CD14-positive monocyte (primary cell): ENCODE results near the gene PAFAH1B1. TPM values are rescaled to one million over a fixed set of nuclear protein-coding genes. Genes with fewer than 3 reads are reported as not detected.
A peak's percentile ranks its signal among the peaks of the same experiment; 100 is the strongest.

Source experiments
- DNase-seq, 3 donors: peaks; one replicate each; pipeline ENCODE4 v3.0.0-alpha.2; 2011 to 2022
- H2AFZ ChIP-seq: 2 replicates; pipeline ENCODE4 v1.6.0; 2012; ENCODE audit warnings: mild to moderate bottlenecking, low read depth, low read length, inconsistent platforms; ENCODE audit not compliant: insufficient read depth, poor library complexity, severe bottlenecking
- H3K27ac ChIP-seq, 2 donors: 1 replicate in 1 of 2; 2 replicates in 1 of 2; pipeline ENCODE4 v1.5.1; 2012 to 2013; ENCODE audit warnings: low read length in 2 of 2, control low read depth in 1 of 2, inconsistent platforms in 1 of 2, low read depth in 1 of 2, mild to moderate bottlenecking in 1 of 2
- H3K27me3 ChIP-seq, 2 donors: one replicate each; pipeline versions ENCODE4 v1.6.0 to v1.6.1; 2011 to 2013; ENCODE audit warnings: low read length in 2 of 2; ENCODE audit not compliant: control insufficient read depth in 2 of 2, insufficient read depth in 2 of 2
- H3K36me3 ChIP-seq, 2 donors: replicated peaks in 1 of 2; 1 replicate in 1 of 2; 2 replicates in 1 of 2; pipeline versions ENCODE4 v1.5.1 to v1.6.1; 2012 to 2013; ENCODE audit warnings: low read length in 2 of 2, control low read depth in 1 of 2, inconsistent platforms in 1 of 2, mild to moderate bottlenecking in 1 of 2; ENCODE audit not compliant: insufficient read depth in 2 of 2, control insufficient read depth in 1 of 2
- H3K4me1 ChIP-seq, 2 donors: 1 replicate in 1 of 2; 2 replicates in 1 of 2; pipeline versions ENCODE4 v1.5.1 to v1.6.1; 2012 to 2013; ENCODE audit warnings: low read length in 2 of 2, control low read depth in 1 of 2, inconsistent platforms in 1 of 2, mild to moderate bottlenecking in 1 of 2, moderate library complexity in 1 of 2; ENCODE audit not compliant: insufficient read depth in 2 of 2, control insufficient read depth in 1 of 2
- H3K4me2 ChIP-seq: replicated peaks from 2 replicates; pipeline ENCODE3; 2012; ENCODE audit warnings: low read length, moderate library complexity, mild to moderate bottlenecking; ENCODE audit not compliant: poor library complexity, severe bottlenecking; ENCODE audit errors: extremely low read depth
- H3K4me3 ChIP-seq, 3 experiments: fragments of 200-600 bp in 1 of 3; sonication (generic) in 1 of 3; replicated peaks in 1 of 3; 1 replicate in 2 of 3; 2 replicates in 1 of 3; pipeline ENCODE4 v1.5.1; 2011 to 2013; ENCODE audit warnings: low read length in 3 of 3, mild to moderate bottlenecking in 3 of 3, control low read depth in 2 of 3, low read depth in 2 of 3, inconsistent platforms in 1 of 3, moderate library complexity in 1 of 3
- H3K79me2 ChIP-seq: 2 replicates; pipeline ENCODE4 v1.6.0; 2012; ENCODE audit warnings: mild to moderate bottlenecking, control low read depth, inconsistent platforms, low read length, moderate library complexity; ENCODE audit not compliant: insufficient read depth
- H3K9ac ChIP-seq: 2 replicates; pipeline ENCODE4 v1.6.0; 2017; ENCODE audit warnings: low read length, mild to moderate bottlenecking; ENCODE audit not compliant: insufficient read depth, poor library complexity, severe bottlenecking
- H3K9me3 ChIP-seq, 2 donors: replicated peaks in 1 of 2; 1 replicate in 1 of 2; 2 replicates in 1 of 2; pipeline versions ENCODE4 v1.5.1 to v1.6.1; 2012 to 2013; ENCODE audit warnings: low read length in 2 of 2, control low read depth in 1 of 2; ENCODE audit not compliant: control insufficient read depth in 1 of 2, insufficient read depth in 1 of 2
- H4K20me1 ChIP-seq: 2 replicates; pipeline ENCODE4 v1.6.0; 2012; ENCODE audit warnings: mild to moderate bottlenecking, low read length, control low read depth, moderate library complexity; ENCODE audit not compliant: insufficient read depth
- H3K27ac Mint-ChIP-seq, 7 donors: one replicate each; pipeline ENCODE4 v1.8.0; 2020; ENCODE audit warnings: mild to moderate bottlenecking in 7 of 7, mixed read lengths in 7 of 7, moderate library complexity in 6 of 7, inconsistent platforms in 2 of 7
- H3K27me3 Mint-ChIP-seq, 3 donors: one replicate each; pipeline ENCODE4 v1.8.0; 2021 to 2022; ENCODE audit warnings: low read depth in 3 of 3, mild to moderate bottlenecking in 3 of 3, mixed read lengths in 3 of 3, moderate library complexity in 3 of 3, inconsistent platforms in 1 of 3
- H3K36me3 Mint-ChIP-seq, 2 donors: one replicate each; pipeline ENCODE4 v1.8.0; 2020; ENCODE audit warnings: mixed read lengths in 2 of 2, inconsistent platforms in 1 of 2, mild to moderate bottlenecking in 1 of 2
- H3K4me1 Mint-ChIP-seq: one replicate; pipeline ENCODE4 v1.8.0; 2020; ENCODE audit warnings: mild to moderate bottlenecking, mixed read lengths
- H3K4me3 Mint-ChIP-seq, 2 donors: one replicate each; pipeline ENCODE4 v1.8.0; 2020; ENCODE audit warnings: mild to moderate bottlenecking in 2 of 2, mixed read lengths in 2 of 2, moderate library complexity in 1 of 2
- H3K9me3 Mint-ChIP-seq, 7 donors: one replicate each; pipeline ENCODE4 v1.8.0; 2020 to 2022; ENCODE audit warnings: mixed read lengths in 7 of 7, mild to moderate bottlenecking in 6 of 7, moderate library complexity in 6 of 7, inconsistent platforms in 2 of 7
- CTCF ChIP-seq: fragments of 200-600 bp; IDR thresholded peaks from one replicate; pipeline ENCODE4 v1.8.0; 2022; ENCODE audit warnings: antibody characterized with exemption, mild to moderate bottlenecking
- WGBS: methylation state at CpG from one replicate; pipeline ENCODE4 v1.1.5; 2013; ENCODE audit warnings: missing lambda C conversion rate; ENCODE audit not compliant: insufficient coverage; 5-methylcytosine and 5-hydroxymethylcytosine counted together
- intact Hi-C, 2 donors: fragments of 100-400 bp; cut with micrococcal nuclease; formaldehyde crosslinking; loops; one replicate each; pipeline versions ENCODE4 v1.15.0 to v1.15.1; 2023
- polyA plus RNA-seq, 3 donors: library from polyadenylated mRNA; depleted of rRNA in 1 of 3; unstranded in 2 of 3; stranded (reverse) in 1 of 3; fragments of 300-500 nt in 2 of 3; fragments of >200 nt in 1 of 3; fragmentation: Illumina TruSeq in 2 of 3; gene quantifications; 1 replicate in 2 of 3; 2 replicates in 1 of 3; pipeline ENCODE4 v1.2.3, GENCODE V29; 2012 to 2021

The PAFAH1B1 gene
- polyA plus RNA-seq, 3 donors = 9.1 to 51.8 (median 17.1) TPM

- peaks cover 0 to 4% (median 0%) of the 10 kb centered on the region in 3 donors for H3K27me3 Mint-ChIP-seq
- H3K9me3 Mint-ChIP-seq = no peaks in the 10 kb centered on the region
- no peak for DNase-seq
- peaks cover 29 to 68% of the 10 kb centered on the region in 2 donors for H3K36me3 ChIP-seq
- H3K4me3 Mint-ChIP-seq = no peak overlapping the region
- no peaks in the 10 kb centered on the region for H3K27me3 ChIP-seq
- no peaks in the 10 kb centered on the region for H3K4me1 ChIP-seq
- intact Hi-C loops = no loop called here
- no peak overlapping the region for H3K4me2 ChIP-seq
- H3K36me3 Mint-ChIP-seq = peaks cover 51 to 69% of the 10 kb centered on the region in 2 donors
- no peak overlapping the region for H2AFZ ChIP-seq
- H3K27ac ChIP-seq = no peak overlapping the region
- H3K4me1 Mint-ChIP-seq = peaks cover 3% of the 10 kb centered on the region
- H3K9ac ChIP-seq = no peak overlapping the region
- H3K4me3 ChIP-seq = no peak overlapping the region
- peaks cover 84% of the 10 kb centered on the region for H3K79me2 ChIP-seq
- H4K20me1 ChIP-seq = peaks cover 83% of the 10 kb centered on the region
- no peak for TF ChIP-seq CTCF
- WGBS = 100% methylated on average over 1 of the region's 6 CpGs
- H3K27ac Mint-ChIP-seq = peak overlapping the region in 3 of 7 donors; percentile 25 to 43 (median 43)
- no peaks in the 10 kb centered on the region for H3K9me3 ChIP-seq
Observed at GRCh38 chr17:2644971-2645370, 51.5 kb downstream of the PAFAH1B1 start.

- H3K27ac ChIP-seq = peak overlapping the region in 1 of 2 donors; percentile 44
- H3K4me1 Mint-ChIP-seq = peaks cover 3% of the 10 kb centered on the region
- H3K9me3 Mint-ChIP-seq = peaks cover 0 to 2% (median 0%) of the 10 kb centered on the region in 7 donors
- H3K36me3 ChIP-seq = peaks cover 6 to 48% of the 10 kb centered on the region in 2 donors
- intact Hi-C loops = no loop called here
- no CpG with 5 or more reads among the region's 6 CpGs for WGBS
- peaks cover 0 to 3% (median 0%) of the 10 kb centered on the region in 3 donors for H3K27me3 Mint-ChIP-seq
- H3K9me3 ChIP-seq = no peaks in the 10 kb centered on the region
- TF ChIP-seq CTCF = no peak
- peaks cover 79% of the 10 kb centered on the region for H3K79me2 ChIP-seq
- H3K9ac ChIP-seq = no peak overlapping the region
- no peak overlapping the region for H2AFZ ChIP-seq
- no peak overlapping the region for H3K4me3 Mint-ChIP-seq
- peak; percentile 23 to 73 (median 37) for DNase-seq
- peaks cover 82% of the 10 kb centered on the region for H4K20me1 ChIP-seq
- H3K4me3 ChIP-seq = no peak overlapping the region
- H3K4me2 ChIP-seq = no peak overlapping the region
- H3K27ac Mint-ChIP-seq = peak overlapping the region in 5 of 7 donors; percentile 49 to 82 (median 76)
- peaks cover 43 to 65% of the 10 kb centered on the region in 2 donors for H3K36me3 Mint-ChIP-seq
- H3K27me3 ChIP-seq = no peaks in the 10 kb centered on the region
- no peaks in the 10 kb centered on the region for H3K4me1 ChIP-seq
Observed at GRCh38 chr17:2647957-2648356, 54.5 kb downstream of the PAFAH1B1 start.
